ENCODE data around the gene DNAJC13.

Gene DNAJC13

DNA sequence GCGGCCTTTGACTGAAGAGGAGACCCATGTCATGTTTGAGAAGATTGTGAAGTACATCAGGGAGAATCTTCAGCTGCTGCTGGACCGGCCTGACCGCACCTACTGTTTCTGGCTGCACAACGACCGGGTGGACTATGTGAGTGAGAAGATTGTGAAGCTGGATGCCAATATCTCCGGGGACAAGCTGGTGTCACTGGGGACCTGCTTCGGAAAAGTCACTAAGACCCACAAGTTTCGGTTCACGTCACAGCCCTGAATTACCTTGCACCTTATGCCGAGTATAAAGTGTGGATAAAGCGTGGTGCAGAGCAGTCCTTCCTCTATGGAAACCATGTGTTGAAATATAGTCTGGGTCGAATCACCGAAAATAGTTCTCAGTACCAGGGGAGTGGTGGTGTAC, 16.0 kb upstream of the DNAJC13 start:
- Histone ChIP-seq H3K9ac (ENCODE audit: insufficient read length) (no peak overlapping the region), H3K9me3 (ENCODE audit: low read depth, low read length) (no peaks in the 10 kb centered on the region), H3K4me3 (no peak overlapping the region), H3K36me3 (ENCODE audit: insufficient read depth, low read length) (no peaks in the 10 kb centered on the region), H3K27ac (no peak overlapping the region)
- TF ChIP-seq FOXP2 (optimal IDR thresholded peaks at IDR 0.05; ENCODE audit: control extremely low read depth, extremely low read length, insufficient read depth) = no peak
- TF ChIP-seq POLR2AphosphoS5 (IDR thresholded peaks at IDR 0.05; ENCODE audit: borderline replicate concordance, low read depth, low read length) = no peak
- no peak for TF ChIP-seq EZH2 (IDR thresholded peaks at IDR 0.05)
- DNase-seq (ENCODE audit: low read depth, low spot score) = no peak

DNA sequence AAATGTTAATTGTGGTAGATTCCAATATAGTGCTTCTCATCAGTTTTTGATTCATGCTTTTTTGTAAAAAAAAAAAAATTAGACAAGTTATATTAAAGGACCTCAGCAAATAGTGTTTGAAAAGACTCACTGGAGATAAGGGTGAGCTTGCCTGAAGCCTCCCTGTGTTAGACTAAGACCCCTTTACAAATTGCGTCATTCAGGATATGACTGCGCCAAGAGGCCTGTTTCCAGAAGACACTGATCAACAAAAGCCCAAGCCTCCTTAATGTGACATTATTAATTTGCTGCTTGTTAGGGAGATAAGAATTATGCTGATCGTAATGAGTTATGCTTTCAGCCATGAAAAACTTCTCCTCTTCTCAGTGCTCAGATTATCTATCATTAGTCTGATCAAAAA, 13.0 kb upstream of the DNAJC13 start:
- H3K27ac ChIP-seq = no peak overlapping the region
- H3K4me3 ChIP-seq = no peak overlapping the region
- H3K36me3 ChIP-seq (ENCODE audit: insufficient read depth, low read length) = no peaks in the 10 kb centered on the region
- no peak overlapping the region for H3K9ac ChIP-seq (ENCODE audit: insufficient read length)
- no peak for DNase-seq (ENCODE audit: low read depth, low spot score)
- TF ChIP-seq POLR2AphosphoS5 (IDR thresholded peaks at IDR 0.05; ENCODE audit: borderline replicate concordance, low read depth, low read length) = no peak
- no peak for TF ChIP-seq EZH2 (IDR thresholded peaks at IDR 0.05)
- no peaks in the 10 kb centered on the region for H3K9me3 ChIP-seq (ENCODE audit: low read depth, low read length)

DNA sequence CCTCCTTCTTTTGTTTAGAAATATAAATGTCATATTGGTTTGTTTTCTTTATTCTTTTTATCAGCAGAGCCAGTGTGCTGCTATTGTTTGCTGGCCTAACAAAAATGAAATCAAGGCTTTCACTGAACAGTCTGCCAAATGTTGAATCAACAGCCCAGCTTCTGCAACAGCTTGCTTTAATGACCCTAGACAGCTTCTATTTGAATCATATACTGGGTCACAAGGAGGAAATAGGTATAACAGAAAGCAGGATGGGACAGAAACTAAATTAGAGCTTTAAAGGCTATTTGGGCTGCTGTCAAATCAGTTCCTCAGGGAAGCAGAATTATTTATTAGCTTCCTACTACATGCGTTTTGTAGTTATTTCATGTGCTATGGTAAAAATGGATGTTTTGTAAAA, 12.1 kb upstream of the DNAJC13 start:
- DNase-seq (ENCODE audit: low read depth, low spot score) = no peak
- Histone ChIP-seq H3K4me3 (no peak overlapping the region), H3K27ac (no peak overlapping the region), H3K9me3 (ENCODE audit: low read depth, low read length) (no peaks in the 10 kb centered on the region), H3K36me3 (ENCODE audit: insufficient read depth, low read length) (no peaks in the 10 kb centered on the region), H3K9ac (ENCODE audit: insufficient read length) (no peak overlapping the region)
- TF ChIP-seq EZH2 (IDR thresholded peaks at IDR 0.05) = no peak
- no peak for TF ChIP-seq FOXP2 (optimal IDR thresholded peaks at IDR 0.05; ENCODE audit: control extremely low read depth, extremely low read length, insufficient read depth)

DNA sequence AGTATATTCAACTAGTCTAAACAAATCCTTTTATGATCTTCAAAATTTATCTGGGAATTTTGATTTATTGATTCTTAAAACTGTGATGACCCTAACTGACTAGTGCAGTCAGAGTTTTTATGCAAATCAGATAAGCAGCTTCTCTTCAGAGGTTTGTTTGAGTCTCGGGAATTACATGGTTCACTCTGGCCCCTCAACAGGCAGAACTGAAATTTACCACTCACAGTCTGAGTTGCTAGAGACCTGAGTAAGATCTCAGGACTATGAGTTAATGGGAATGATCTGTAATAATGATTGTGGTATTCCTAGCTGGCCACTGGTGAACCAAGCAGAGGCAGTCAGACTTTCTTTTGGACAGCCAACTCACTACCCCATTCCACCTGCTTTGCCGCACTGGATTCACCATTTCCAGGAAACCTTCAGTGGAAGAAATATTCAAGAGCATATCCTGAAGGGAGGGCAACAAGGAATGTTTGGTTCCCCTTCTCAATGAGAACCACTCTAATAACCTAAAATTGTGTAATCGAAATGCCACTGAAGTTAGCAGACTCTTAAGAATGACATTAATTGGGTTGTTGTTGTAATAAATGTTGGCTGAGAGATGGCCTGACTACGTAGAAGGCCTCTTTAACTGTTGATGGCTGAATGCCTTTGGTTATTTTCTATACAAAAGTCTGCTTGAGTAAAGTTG, 11.5 kb upstream of the DNAJC13 start:
- no peak for TF ChIP-seq FOXP2 (optimal IDR thresholded peaks at IDR 0.05; ENCODE audit: control extremely low read depth, extremely low read length, insufficient read depth)
- TF ChIP-seq EZH2 (IDR thresholded peaks at IDR 0.05) = no peak
- TF ChIP-seq POLR2AphosphoS5 (IDR thresholded peaks at IDR 0.05; ENCODE audit: borderline replicate concordance, low read depth, low read length) = no peak
- Histone ChIP-seq H3K4me3 (no peak overlapping the region), H3K9me3 (ENCODE audit: low read depth, low read length) (no peaks in the 10 kb centered on the region), H3K27ac (no peak overlapping the region), H3K9ac (ENCODE audit: insufficient read length) (no peak overlapping the region), H3K36me3 (ENCODE audit: insufficient read depth, low read length) (no peaks in the 10 kb centered on the region)
- no peak for DNase-seq (ENCODE audit: low read depth, low spot score)

DNA sequence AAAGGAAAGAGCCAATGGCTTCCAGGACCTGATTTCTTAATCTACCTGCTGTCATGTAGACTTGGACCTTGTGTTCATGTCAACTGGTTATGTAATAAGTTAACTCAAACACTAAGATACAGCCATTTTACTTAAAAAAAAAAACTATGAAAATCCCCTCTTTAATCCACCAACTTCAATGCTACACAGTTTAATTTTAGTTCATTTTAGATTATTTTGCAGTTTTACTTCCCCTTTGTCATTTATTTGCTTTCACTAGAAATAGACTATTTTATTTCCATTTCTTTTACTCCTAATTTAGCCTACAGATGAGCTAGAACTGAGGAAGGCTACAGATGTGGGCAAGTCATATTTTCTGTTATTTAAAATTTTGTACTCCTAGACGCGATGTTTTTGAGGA, 10.7 kb upstream of the DNAJC13 start:
- no peak overlapping the region for H3K9ac ChIP-seq (ENCODE audit: insufficient read length)
- DNase-seq (ENCODE audit: low read depth, low spot score) = no peak
- no peak overlapping the region for H3K27ac ChIP-seq
- no peaks in the 10 kb centered on the region for H3K36me3 ChIP-seq (ENCODE audit: insufficient read depth, low read length)
- H3K9me3 ChIP-seq (ENCODE audit: low read depth, low read length) = no peaks in the 10 kb centered on the region
- TF ChIP-seq EZH2 (IDR thresholded peaks at IDR 0.05) = no peak
- no peak for TF ChIP-seq FOXP2 (optimal IDR thresholded peaks at IDR 0.05; ENCODE audit: control extremely low read depth, extremely low read length, insufficient read depth)
- no peak for TF ChIP-seq POLR2AphosphoS5 (IDR thresholded peaks at IDR 0.05; ENCODE audit: borderline replicate concordance, low read depth, low read length)
- no peak overlapping the region for H3K4me3 ChIP-seq

DNA sequence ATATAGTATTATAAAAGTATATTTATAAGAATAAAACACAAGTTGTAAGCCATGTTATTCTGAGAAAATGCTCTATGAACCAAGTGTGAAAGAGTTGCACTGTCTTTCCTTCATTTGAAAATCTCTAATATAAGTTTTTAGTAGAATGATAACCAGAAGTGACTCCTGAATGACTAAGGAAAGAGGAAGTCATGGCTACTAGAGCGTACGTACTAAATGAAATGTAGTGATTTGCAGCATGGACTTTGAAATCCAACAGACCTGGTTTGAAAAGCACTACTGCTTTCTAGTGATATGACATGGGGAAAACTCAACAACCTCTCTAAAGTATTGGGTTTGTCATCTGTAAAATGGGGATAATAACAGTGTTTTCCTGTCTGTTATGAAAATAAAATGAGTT, 10.3 kb upstream of the DNAJC13 start:
- H3K36me3 ChIP-seq (ENCODE audit: insufficient read depth, low read length) = no peaks in the 10 kb centered on the region
- no peak overlapping the region for H3K27ac ChIP-seq
- no peak overlapping the region for H3K9ac ChIP-seq (ENCODE audit: insufficient read length)
- no peak overlapping the region for H3K4me3 ChIP-seq
- TF ChIP-seq EZH2 (IDR thresholded peaks at IDR 0.05) (no peak), FOXP2 (optimal IDR thresholded peaks at IDR 0.05; ENCODE audit: control extremely low read depth, extremely low read length, insufficient read depth) (no peak), POLR2AphosphoS5 (IDR thresholded peaks at IDR 0.05; ENCODE audit: borderline replicate concordance, low read depth, low read length) (no peak)
- no peak for DNase-seq (ENCODE audit: low read depth, low spot score)
- H3K9me3 ChIP-seq (ENCODE audit: low read depth, low read length) = no peaks in the 10 kb centered on the region

DNA sequence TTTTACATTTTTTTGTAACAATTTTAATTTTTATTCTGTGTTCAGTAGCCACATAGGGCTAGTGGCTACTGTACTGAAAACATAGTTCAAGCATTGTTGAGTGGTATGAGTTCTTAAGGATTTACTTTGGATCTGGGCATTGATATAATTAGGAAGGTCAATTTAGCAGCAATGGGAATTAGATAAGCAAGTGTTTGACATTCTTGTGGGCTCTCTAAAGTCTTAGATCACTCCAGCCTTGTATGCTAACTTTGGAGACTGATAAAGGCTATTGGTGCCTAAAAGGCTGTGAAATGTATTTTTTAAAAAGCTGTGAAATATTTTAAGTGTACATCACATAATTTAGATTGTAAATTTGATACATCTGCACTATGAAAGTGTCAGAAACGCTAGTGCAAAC, 2.5 kb upstream of the DNAJC13 start:
- peaks cover 3% of the 10 kb centered on the region for H3K36me3 ChIP-seq (ENCODE audit: insufficient read depth, low read length)
- H3K27ac ChIP-seq = no peak overlapping the region
- no peak overlapping the region for H3K4me3 ChIP-seq
- no peak overlapping the region for H3K9ac ChIP-seq (ENCODE audit: insufficient read length)
- H3K9me3 ChIP-seq (ENCODE audit: low read depth, low read length) = no peaks in the 10 kb centered on the region
- no peak for TF ChIP-seq FOXP2 (optimal IDR thresholded peaks at IDR 0.05; ENCODE audit: control extremely low read depth, extremely low read length, insufficient read depth)
- no peak for TF ChIP-seq EZH2 (IDR thresholded peaks at IDR 0.05)
- TF ChIP-seq POLR2AphosphoS5 (IDR thresholded peaks at IDR 0.05; ENCODE audit: borderline replicate concordance, low read depth, low read length) = no peak
- DNase-seq (ENCODE audit: low read depth, low spot score) = no peak

DNA sequence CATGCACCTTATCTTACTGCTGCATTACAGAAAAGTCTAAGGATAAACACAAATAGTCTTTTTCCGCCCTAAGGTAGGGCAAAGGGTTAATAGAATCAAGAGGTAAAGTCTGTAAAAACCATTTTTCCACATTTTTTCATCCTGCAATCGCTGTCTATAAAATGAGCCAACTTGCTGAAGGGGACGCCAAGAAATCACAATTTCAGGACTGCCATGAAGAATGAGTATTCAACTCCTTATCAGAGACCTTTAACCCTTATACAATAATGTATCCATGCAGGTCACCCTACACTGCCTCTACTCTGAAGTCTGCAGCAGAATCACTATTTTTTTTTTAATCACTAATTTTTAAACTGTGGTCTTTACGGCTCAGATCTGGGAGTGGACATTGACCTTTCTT, 1.1 kb upstream of the DNAJC13 start:
- Histone ChIP-seq H3K9ac (ENCODE audit: insufficient read length) (peak overlapping the region; percentile 76), H3K4me3 (no peak overlapping the region), H3K36me3 (ENCODE audit: insufficient read depth, low read length) (peaks cover 12% of the 10 kb centered on the region), H3K9me3 (ENCODE audit: low read depth, low read length) (no peaks in the 10 kb centered on the region), H3K27ac (no peak overlapping the region)
- TF ChIP-seq EZH2 (IDR thresholded peaks at IDR 0.05) = no peak
- no peak for TF ChIP-seq POLR2AphosphoS5 (IDR thresholded peaks at IDR 0.05; ENCODE audit: borderline replicate concordance, low read depth, low read length)
- TF ChIP-seq FOXP2 (optimal IDR thresholded peaks at IDR 0.05; ENCODE audit: control extremely low read depth, extremely low read length, insufficient read depth) = no peak
- DNase-seq (ENCODE audit: low read depth, low spot score) = no peak
